HCT116 (cell line): Measurements from ENCODE around the gene MUC6. TPM values are rescaled to one million over a fixed set of nuclear protein-coding genes. Genes with fewer than 3 reads are reported as not detected.
A peak's percentile ranks its signal among the peaks of the same experiment; 100 is the strongest.

Experiments used
- ATAC-seq: fragments of 200-7000 bp; cut with Tn5 transposase; 2 replicates; pipeline ENCODE4 v1.9.1; 2020; ENCODE audit warnings: mild to moderate bottlenecking, moderate library complexity
- BruUV-seq: library from RNA; stranded (reverse); fragments of 400-500 nt; replicated peaks from 2 replicates; lab custom pipeline; 2021; lab: Mats Ljungman, UMichigan
- CTCF ChIA-PET: fragments of 300-600 bp; sonication (Branson Sonifier 250); formaldehyde crosslinking; loops from one replicate; lab custom pipeline; 2021; ENCODE audit warnings: antibody characterized with exemption; lab: Charles Lee
- POLR2A ChIA-PET: fragments of 300-600, 350-600 bp; sonication (Branson Sonifier 250); formaldehyde crosslinking; loops from one replicate; lab custom pipeline; 2021; ENCODE audit warnings: antibody characterized with exemption; lab: Charles Lee
- RAD21 ChIA-PET, 2 experiments: fragments of 300-600 bp; sonication (Branson Sonifier 250); formaldehyde crosslinking; loops; one replicate each; lab custom pipeline; 2023; ENCODE audit warnings: low total read pairs in 2 of 2; ENCODE audit not compliant: uncharacterized antibody in 2 of 2, unreplicated experiment in 2 of 2, low non-redundant PET in 1 of 2; lab: Charles Lee
- DNase-seq: peaks from one replicate; pipeline ENCODE4 v3.0.0-alpha.2; 2010; ENCODE audit warnings: low read depth, low spot score
- H2AFZ ChIP-seq: fragments of 200-600 bp; shearing (Covaris generic), sonication (generic); 2 replicates; pipeline ENCODE4 v1.6.1; 2017; ENCODE audit warnings: low read depth, mixed run types, mixed read lengths, antibody characterized with exemption, low read length; ENCODE audit not compliant: poor library complexity, severe bottlenecking
- H3K27ac ChIP-seq: 2 replicates; pipeline ENCODE4 v1.5.1; 2012; ENCODE audit warnings: low read depth, low read length
- H3K27me3 ChIP-seq: fragments of 200-600 bp; sonication (generic); 2 replicates; pipeline ENCODE4 v1.6.1; 2016; ENCODE audit warnings: mixed run types, low read length, mixed read lengths; ENCODE audit not compliant: insufficient read depth
- H3K36me3 ChIP-seq, 2 experiments: fragments of 200-500 bp in 1 of 2; fragments of 200-600 bp in 1 of 2; sonication (Bioruptor generic) in 1 of 2; sonication (generic) in 1 of 2; 2 replicates each; pipeline versions ENCODE4 v1.5.1 to v1.6.1; 2014 to 2016; ENCODE audit warnings: low read length in 2 of 2, inconsistent platforms in 1 of 2, mixed read lengths in 1 of 2, mixed run types in 1 of 2; ENCODE audit not compliant: insufficient read depth in 2 of 2, control insufficient read depth in 1 of 2
- H3K4me1 ChIP-seq, 2 experiments: fragments of 200-600 bp in 1 of 2; sonication (generic) in 1 of 2; 2 replicates each; pipeline versions ENCODE4 v1.5.1 to v1.6.1; 2012 to 2017; ENCODE audit warnings: low read length in 2 of 2, inconsistent platforms in 1 of 2, mild to moderate bottlenecking in 1 of 2, mixed read lengths in 1 of 2, mixed run types in 1 of 2, moderate library complexity in 1 of 2; ENCODE audit not compliant: insufficient read depth in 2 of 2, control insufficient read depth in 1 of 2
- H3K4me2 ChIP-seq: fragments of 200-600 bp; sonication (generic); 2 replicates; pipeline ENCODE4 v1.6.1; 2017; ENCODE audit warnings: mixed run types, low read length, mixed read lengths
- H3K4me3 ChIP-seq, 2 experiments: fragments of 200-600 bp in 1 of 2; sonication (generic) in 1 of 2; replicated peaks in 1 of 2; 2 replicates each; pipeline ENCODE4 v1.5.1; 2011 to 2016; ENCODE audit warnings: low read length in 2 of 2, control low read depth in 1 of 2, low read depth in 1 of 2, mild to moderate bottlenecking in 1 of 2, mixed read lengths in 1 of 2, mixed run types in 1 of 2
- H3K79me2 ChIP-seq: fragments of 200-600 bp; sonication (generic); 2 replicates; pipeline ENCODE4 v1.6.1; 2017; ENCODE audit warnings: mild to moderate bottlenecking, mixed run types, low read length, moderate library complexity, mixed read lengths; ENCODE audit not compliant: insufficient read depth
- H3K9ac ChIP-seq: fragments of 200-600 bp; sonication (generic); 2 replicates; pipeline ENCODE4 v1.6.1; 2016; ENCODE audit warnings: low read length, mixed read lengths
- H3K9me2 ChIP-seq: fragments of 200-600 bp; sonication (generic), shearing (Covaris generic); 2 replicates; pipeline ENCODE4 v1.6.1; 2017; ENCODE audit warnings: mixed run types, mild to moderate bottlenecking, moderate library complexity; ENCODE audit not compliant: insufficient read depth
- H3K9me3 ChIP-seq, 2 experiments: fragments of 200-500 bp in 1 of 2; fragments of 200-600 bp in 1 of 2; sonication (Bioruptor generic) in 1 of 2; sonication (generic) in 1 of 2; 2 replicates each; pipeline ENCODE4 v1.6.1; 2014 to 2017; ENCODE audit warnings: low read length in 2 of 2, mixed read lengths in 2 of 2, inconsistent platforms in 1 of 2, low read depth in 1 of 2, mild to moderate bottlenecking in 1 of 2, mixed run types in 1 of 2, moderate library complexity in 1 of 2; ENCODE audit not compliant: control insufficient read depth in 1 of 2, insufficient read depth in 1 of 2
- H4K20me1 ChIP-seq: fragments of 200-600 bp; sonication (generic), shearing (Covaris generic); 2 replicates; pipeline ENCODE4 v1.6.1; 2017; ENCODE audit warnings: mixed run types, mild to moderate bottlenecking, moderate library complexity; ENCODE audit not compliant: insufficient read depth
- ATF3 ChIP-seq: IDR thresholded peaks from 2 replicates; pipeline ENCODE4 v1.6.1; 2012
- EGR1 ChIP-seq: IDR thresholded peaks from 2 replicates; pipeline ENCODE4 v1.6.1; 2012; ENCODE audit warnings: low read depth
- EZH2 ChIP-seq: fragments of 200-600 bp; sonication (generic); IDR thresholded peaks from 2 replicates; pipeline ENCODE4 v1.6.1; 2017; ENCODE audit warnings: antibody characterized with exemption, mixed run types
- POLR2A ChIP-seq: IDR thresholded peaks from 2 replicates; pipeline ENCODE4 v1.7.0; 2011; ENCODE audit warnings: borderline replicate concordance; ENCODE audit not compliant: insufficient read depth, insufficient read length; ENCODE audit errors: extremely low read depth
- POLR2AphosphoS5 ChIP-seq: IDR thresholded peaks from 2 replicates; pipeline ENCODE4 v1.6.1; 2011; ENCODE audit warnings: mild to moderate bottlenecking, low read depth, low read length, moderate library complexity
- REST ChIP-seq: IDR thresholded peaks from 2 replicates; pipeline ENCODE4 v1.6.1; 2012; ENCODE audit warnings: low read depth
- SRF ChIP-seq: IDR thresholded peaks from 2 replicates; pipeline ENCODE4 v1.6.1; 2012; ENCODE audit warnings: low read depth
- ZBTB33 ChIP-seq: IDR thresholded peaks from 2 replicates; pipeline ENCODE4 v1.6.1; 2011; ENCODE audit warnings: mild to moderate bottlenecking, low read length, moderate library complexity; ENCODE audit not compliant: insufficient replicate concordance; ENCODE audit errors: extremely low read depth
- intact Hi-C: fragments of 100-400 bp; cut with micrococcal nuclease; formaldehyde crosslinking; loops from 2 replicates; pipeline ENCODE4 v1.10.0; 2022
- total RNA-seq: library from RNA; stranded (reverse); gene quantifications from one replicate; pipeline ENCODE4 v1.2.1, GENCODE V29; 2021; ENCODE audit not compliant: unreplicated experiment

MUC6 gene
- total RNA-seq, 1 experiment from 2014 or later: 0.02 TPM

- no peak for TF ChIP-seq POLR2A
Observed at GRCh38 chr11:1072116-1072820, 35.8 kb upstream of the MUC6 start (continued).

GRCh38 chr11:1071571-1072115 is 35.1 kb upstream of the MUC6 start:
- Histone ChIP-seq H3K9me2 (no peaks in the 10 kb centered on the region), H3K27me3 (no peaks in the 10 kb centered on the region), H2AFZ (no peak overlapping the region), H3K4me3 (no peak overlapping the region), H3K4me2 (peak overlapping the region; percentile 52), H3K36me3 (no peaks in the 10 kb centered on the region), H4K20me1 (no peaks in the 10 kb centered on the region), H3K27ac (no peak overlapping the region), H3K4me1 (peaks cover 19 to 33% of the 10 kb centered on the region in 2 experiments), H3K79me2 (no peaks in the 10 kb centered on the region), H3K9ac (no peak overlapping the region), H3K9me3 (no peaks in the 10 kb centered on the region)
- intact Hi-C loops: no loop called here
- TF ChIP-seq ATF3 (no peak), SRF (no peak)
- RAD21 ChIA-PET: no interaction called here
- POLR2A ChIA-PET: no interaction called here
- BruUV-seq: no TSS peak
- DNase-seq: no peak
- CTCF ChIA-PET: no interaction called here
- ATAC-seq: peak; percentile 25; the same call in 1 of the 2 replicates

- CTCF ChIA-PET: no interaction called here
- Histone ChIP-seq H3K4me3 (no peak overlapping the region), H3K9me3 (no peaks in the 10 kb centered on the region), H3K4me1 (peaks cover 19 to 33% of the 10 kb centered on the region in 2 experiments), H3K79me2 (no peaks in the 10 kb centered on the region), H3K4me2 (no peak overlapping the region), H3K27ac (no peak overlapping the region), H2AFZ (no peak overlapping the region), H4K20me1 (no peaks in the 10 kb centered on the region), H3K9ac (no peak overlapping the region), H3K9me2 (no peaks in the 10 kb centered on the region), H3K27me3 (no peaks in the 10 kb centered on the region), H3K36me3 (no peaks in the 10 kb centered on the region)
- no peak for ATAC-seq
- no peak for DNase-seq
- BruUV-seq: no TSS peak
- intact Hi-C loops: no loop called here
- POLR2A ChIA-PET: no interaction called here
- RAD21 ChIA-PET: no interaction called here
- TF ChIP-seq ATF3 (no peak), REST (no peak), EGR1 (no peak), ZBTB33 (no peak), EZH2 (no peak), POLR2AphosphoS5 (no peak)
Observed at GRCh38 chr11:1070594-1071462, 34.3 kb upstream of the MUC6 start.
